Retinal pigment epithelial cell (primary cell): Measurements from ENCODE around the gene MBLAC1.

Source experiments
- DNase-seq: peaks from one replicate; pipeline ENCODE4 v3.0.0-alpha.2; 2010; ENCODE audit warnings: low read depth
- H3K4me3 ChIP-seq: 2 replicates; pipeline ENCODE4 v1.5.1; 2011; ENCODE audit warnings: mild to moderate bottlenecking, low read length, control low read depth, moderate library complexity
- TF ChIP-seq, protein P1 (sequence below): conservative IDR thresholded peaks from 2 replicates; pipeline ENCODE4 v1.5.1; 2011; ENCODE audit warnings: low read depth, low read length, control low read depth, inconsistent platforms

MBLAC1 gene

DNA sequence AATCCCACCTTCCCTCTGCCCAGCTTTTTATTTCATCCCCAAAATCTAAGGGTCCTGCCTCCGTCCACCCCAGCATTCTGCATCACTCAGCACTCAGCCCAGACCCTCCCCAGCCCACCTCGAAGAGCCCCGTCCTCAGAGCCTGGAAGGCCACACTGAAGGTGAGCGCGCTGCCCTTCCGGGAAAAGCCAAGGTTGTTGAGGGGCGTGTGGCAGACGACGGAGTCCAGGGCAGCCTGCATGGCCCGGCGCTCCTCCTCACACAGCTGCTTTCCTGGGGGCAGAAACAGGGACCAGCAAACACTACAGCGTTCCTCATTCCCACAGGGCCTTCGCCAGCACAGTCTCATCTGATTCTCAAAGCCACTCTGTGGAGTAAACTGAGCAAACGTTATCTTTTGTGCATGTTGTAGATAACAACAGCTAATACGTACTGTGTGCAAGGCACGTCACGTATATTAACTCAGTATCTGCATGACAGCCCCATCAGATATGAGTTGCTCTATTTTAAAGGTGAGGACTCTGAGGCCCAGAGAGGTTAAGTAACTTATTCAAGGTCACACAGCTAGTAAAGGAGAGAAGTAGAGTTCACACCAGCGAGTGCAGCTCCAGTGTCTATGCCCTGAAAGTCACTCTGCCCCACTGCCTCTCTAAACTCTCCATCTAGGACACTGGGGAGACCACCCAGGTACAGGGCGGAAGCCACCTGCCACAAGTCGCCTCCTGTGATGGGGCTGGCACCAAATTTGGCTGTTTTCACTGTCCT, 29.0 kb downstream of the MBLAC1 start:
- no peak for DNase-seq
- TF ChIP-seq, protein P1, sequence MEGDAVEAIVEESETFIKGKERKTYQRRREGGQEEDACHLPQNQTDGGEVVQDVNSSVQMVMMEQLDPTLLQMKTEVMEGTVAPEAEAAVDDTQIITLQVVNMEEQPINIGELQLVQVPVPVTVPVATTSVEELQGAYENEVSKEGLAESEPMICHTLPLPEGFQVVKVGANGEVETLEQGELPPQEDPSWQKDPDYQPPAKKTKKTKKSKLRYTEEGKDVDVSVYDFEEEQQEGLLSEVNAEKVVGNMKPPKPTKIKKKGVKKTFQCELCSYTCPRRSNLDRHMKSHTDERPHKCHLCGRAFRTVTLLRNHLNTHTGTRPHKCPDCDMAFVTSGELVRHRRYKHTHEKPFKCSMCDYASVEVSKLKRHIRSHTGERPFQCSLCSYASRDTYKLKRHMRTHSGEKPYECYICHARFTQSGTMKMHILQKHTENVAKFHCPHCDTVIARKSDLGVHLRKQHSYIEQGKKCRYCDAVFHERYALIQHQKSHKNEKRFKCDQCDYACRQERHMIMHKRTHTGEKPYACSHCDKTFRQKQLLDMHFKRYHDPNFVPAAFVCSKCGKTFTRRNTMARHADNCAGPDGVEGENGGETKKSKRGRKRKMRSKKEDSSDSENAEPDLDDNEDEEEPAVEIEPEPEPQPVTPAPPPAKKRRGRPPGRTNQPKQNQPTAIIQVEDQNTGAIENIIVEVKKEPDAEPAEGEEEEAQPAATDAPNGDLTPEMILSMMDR = no peak
- no peak overlapping the region for H3K4me3 ChIP-seq

DNA sequence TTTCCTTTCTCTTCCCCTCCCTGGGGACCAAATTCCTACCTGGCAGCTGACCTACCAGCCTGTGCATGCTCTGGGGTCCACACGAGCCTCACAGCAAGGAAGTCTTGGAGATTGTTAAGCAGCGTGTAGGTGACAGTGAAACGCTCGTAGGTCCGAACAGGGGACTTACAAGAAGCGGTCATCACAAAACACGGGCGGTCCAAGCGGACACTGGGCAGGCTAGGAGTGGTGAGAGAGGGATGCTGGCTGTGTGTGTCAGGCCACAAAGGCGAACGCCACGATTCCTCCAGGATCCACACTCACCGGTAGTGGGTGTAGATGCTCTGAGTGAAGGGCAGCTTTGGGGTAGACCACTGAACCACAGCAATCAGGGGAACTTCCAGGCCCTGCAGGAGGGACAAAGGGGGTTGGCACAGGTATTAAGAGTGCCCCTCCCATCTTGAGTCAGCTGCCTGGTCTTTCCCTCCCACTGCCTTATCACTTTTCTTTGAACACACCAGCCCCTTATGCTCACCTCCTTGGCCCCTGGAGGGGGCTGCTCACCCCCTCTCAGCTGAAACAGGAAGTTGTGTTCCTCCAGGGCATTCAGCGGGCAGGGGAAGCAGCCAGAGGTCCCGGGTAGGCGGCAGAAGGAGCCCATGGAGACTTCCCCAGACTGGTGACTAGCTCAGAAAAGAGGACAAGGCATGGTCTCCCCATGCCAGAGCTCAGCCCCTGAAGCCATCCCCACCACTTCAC, 29.7 kb downstream of the MBLAC1 start:
- no peak for DNase-seq
- no peak overlapping the region for H3K4me3 ChIP-seq
- TF ChIP-seq, protein P1 = no peak

DNA sequence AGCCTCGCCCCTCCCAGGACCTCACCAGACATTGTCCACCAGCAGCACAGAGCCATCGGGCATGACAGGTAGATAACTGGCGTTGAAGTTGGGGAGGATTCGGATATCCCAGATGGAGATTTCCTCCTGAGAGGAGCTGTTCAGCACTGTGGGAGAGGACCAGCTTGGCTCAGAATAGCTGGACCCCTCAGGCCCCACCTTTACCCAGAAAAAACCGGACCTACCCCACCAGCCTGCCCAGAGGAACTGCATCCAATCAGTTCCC, 30.2 kb downstream of the MBLAC1 start:
- TF ChIP-seq, protein P1 = no peak
- H3K4me3 ChIP-seq = no peak overlapping the region

DNA sequence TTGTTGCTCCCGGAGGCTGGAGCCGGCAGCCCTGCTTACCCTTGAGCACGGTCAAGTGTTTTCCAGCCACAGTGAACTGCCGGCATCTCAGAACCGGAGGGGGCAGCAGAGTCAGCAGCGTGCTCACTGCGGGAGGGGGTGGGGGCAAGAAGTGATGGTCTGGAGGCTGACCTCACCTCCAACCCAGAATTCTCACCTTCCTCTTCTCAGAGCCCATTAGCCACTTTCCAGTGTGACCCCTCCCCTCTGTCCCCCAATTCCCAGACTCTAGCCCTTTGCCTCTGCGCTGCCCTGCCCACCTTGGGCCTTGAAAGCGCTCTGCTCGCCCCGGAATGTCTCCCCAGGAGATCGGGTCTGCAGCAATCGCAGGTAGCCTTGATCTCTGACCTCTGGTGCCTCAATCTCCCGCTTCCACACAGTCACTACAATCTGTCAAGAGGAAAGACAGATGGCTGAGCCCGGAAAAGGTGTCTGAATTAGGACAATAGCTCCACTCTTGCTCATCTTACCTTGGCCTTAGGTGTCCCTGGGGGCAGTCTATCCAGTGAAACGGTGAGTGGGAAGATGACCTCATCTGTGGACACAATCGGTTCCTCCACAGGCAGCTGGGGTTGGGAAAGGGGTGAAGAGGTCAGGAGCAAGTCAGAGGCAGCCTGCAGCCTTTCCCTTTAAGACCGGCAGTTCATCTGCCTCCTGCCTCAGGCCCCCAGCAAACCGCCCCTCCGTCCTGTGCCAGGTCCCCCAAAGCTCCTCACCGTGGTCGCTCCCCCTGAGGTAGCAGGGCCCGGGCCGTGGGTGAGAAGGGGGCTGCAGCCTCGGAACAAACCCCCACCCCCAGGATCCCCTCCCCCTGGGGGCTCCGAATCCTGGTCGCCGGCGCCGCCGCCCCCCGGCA, 30.8 kb downstream of the MBLAC1 start:
- DNase-seq = no peak
- H3K4me3 ChIP-seq = peak overlapping the region; percentile 60
- TF ChIP-seq, protein P1 = peak; percentile 18

More for the DNA sequence above, 30.2 kb downstream of the MBLAC1 start:
- no peak for DNase-seq

- H3K4me3 ChIP-seq = peak within 1 kb of the TSS; percentile 60
- TF ChIP-seq, protein P1 = no peak
- peak; percentile 41 for DNase-seq
Observed at GRCh38 chr7:100158229-100159098, 31.7 kb downstream of the MBLAC1 start, which contains the start of gene TRAPPC14. Gene TRAPPC14, minus strand, starts transcription at chr7:100158723. Its CDS starts 224 bp downstream, at chr7:100158499.

- TF ChIP-seq, protein P1 = no peak
- peak overlapping the region; percentile 60 for H3K4me3 ChIP-seq
- DNase-seq = no peak
Observed at GRCh38 chr7:100159099-100159623, 32.4 kb downstream of the MBLAC1 start.
